Activated CD4-positive, alpha-beta memory T cell treated with anti-CD3 and anti-CD28 coated beads for 36 hours (primary cell): Measurements from ENCODE around the gene ACR. TPM values are rescaled to one million over a fixed set of nuclear protein-coding genes. Genes with fewer than 3 reads are reported as not detected.

ENCODE experiments used
- CTCF ChIA-PET: fragments of 350-600 bp; sonication (Branson Sonifier 250); formaldehyde crosslinking; loops from one replicate; lab custom pipeline; 2021; ENCODE audit warnings: antibody characterized with exemption, inconsistent platforms; lab: Charles Lee
- POLR2A ChIA-PET: fragments of 350-600 bp; sonication (Branson Sonifier 250); formaldehyde crosslinking; loops from one replicate; lab custom pipeline; 2021; ENCODE audit warnings: antibody characterized with exemption; lab: Charles Lee
- DNase-seq: peaks from one replicate; pipeline ENCODE4 v3.0.0-alpha.2; 2020
- H3K27ac Mint-ChIP-seq: one replicate; pipeline ENCODE4 v1.8.0; 2021; ENCODE audit warnings: mixed read lengths
- H3K27me3 Mint-ChIP-seq: one replicate; pipeline ENCODE4 v1.8.0; 2021; ENCODE audit warnings: mixed read lengths
- H3K36me3 Mint-ChIP-seq: one replicate; pipeline ENCODE4 v1.8.0; 2021; ENCODE audit warnings: mixed read lengths
- H3K4me1 Mint-ChIP-seq: one replicate; pipeline ENCODE4 v1.8.0; 2021; ENCODE audit warnings: low read depth, mixed read lengths
- H3K4me3 Mint-ChIP-seq: one replicate; pipeline ENCODE4 v1.8.0; 2021; ENCODE audit warnings: mild to moderate bottlenecking, mixed read lengths
- H3K9me3 Mint-ChIP-seq: one replicate; pipeline ENCODE4 v1.8.0; 2021; ENCODE audit warnings: mixed read lengths
- intact Hi-C: fragments of 100-400 bp; cut with micrococcal nuclease; formaldehyde crosslinking; loops from one replicate; pipeline ENCODE4 v1.15.1; 2023
- total RNA-seq, 2 experiments: library from RNA; stranded (reverse); gene quantifications; one replicate each; pipeline ENCODE4 v1.2.3, GENCODE V29; 2021

The ACR gene
- total RNA-seq, 2 experiments from 2014 or later, result not detected

DNA sequence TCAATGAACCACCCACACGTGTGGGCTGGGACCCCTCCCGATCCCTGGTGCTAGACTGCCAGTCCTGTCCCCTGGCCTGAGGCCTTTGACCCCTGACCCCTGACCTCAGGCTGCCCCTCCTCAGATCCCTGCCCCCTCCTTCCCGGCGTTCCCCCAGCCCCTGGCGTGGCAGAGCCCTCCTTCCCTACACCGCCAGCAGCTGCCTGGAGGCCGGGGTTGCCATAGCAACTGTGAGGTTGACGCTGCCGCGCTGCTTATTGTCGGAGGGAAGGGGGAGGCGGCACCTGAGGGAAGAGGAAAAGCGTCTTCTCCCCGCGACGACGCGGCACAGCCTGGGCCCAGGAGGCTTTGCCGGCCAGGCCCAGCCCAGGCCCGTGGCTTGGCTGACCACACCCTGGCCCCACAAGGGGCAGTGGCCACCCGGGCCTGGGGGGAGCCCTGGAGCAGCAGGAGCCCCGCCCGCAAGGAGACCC is 32.7 kb upstream of the ACR start:
- no peak for DNase-seq
- CTCF ChIA-PET, result no interaction called here
- POLR2A ChIA-PET, result no interaction called here
- no peaks in the 10 kb centered on the region for H3K27me3 Mint-ChIP-seq
- H3K4me3 Mint-ChIP-seq, result no peak overlapping the region
- H3K36me3 Mint-ChIP-seq, result no peaks in the 10 kb centered on the region
- H3K9me3 Mint-ChIP-seq, result no peaks in the 10 kb centered on the region
- intact Hi-C loops, result no loop called here
- no peak overlapping the region for H3K27ac Mint-ChIP-seq
- peaks cover 12% of the 10 kb centered on the region for H3K4me1 Mint-ChIP-seq

DNA sequence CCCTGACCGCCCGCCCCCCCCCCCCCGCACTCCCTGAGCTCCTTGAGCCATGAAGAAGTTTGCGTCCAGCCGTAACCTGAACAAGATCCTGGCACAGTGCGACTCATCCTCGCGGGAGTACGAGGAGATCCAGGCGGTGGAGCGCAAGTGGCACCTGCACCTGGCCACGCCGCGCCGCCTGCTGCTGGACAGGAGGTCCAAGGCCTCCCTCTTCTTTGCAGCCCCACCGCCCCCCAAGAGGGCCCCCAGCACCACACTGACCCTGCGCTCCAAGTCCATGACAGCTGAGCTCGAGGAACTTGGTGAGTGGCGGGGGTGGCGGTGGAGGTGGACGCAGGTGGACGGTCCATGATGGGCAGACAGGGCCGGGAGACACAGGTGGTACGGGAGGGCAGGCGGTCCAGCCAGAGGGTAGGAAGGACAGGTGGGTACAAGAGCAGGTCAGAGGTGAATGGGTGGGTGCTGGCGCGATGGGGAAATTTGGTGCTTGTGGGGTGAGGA is 32.1 kb upstream of the ACR start:
- no peaks in the 10 kb centered on the region for H3K27me3 Mint-ChIP-seq
- no peaks in the 10 kb centered on the region for H3K9me3 Mint-ChIP-seq
- ChIA-PET CTCF (no interaction called here), POLR2A (no interaction called here)
- no peak overlapping the region for H3K27ac Mint-ChIP-seq
- H3K36me3 Mint-ChIP-seq, result no peaks in the 10 kb centered on the region
- DNase-seq, result no peak
- H3K4me3 Mint-ChIP-seq, result no peak overlapping the region
- intact Hi-C loops, result no loop called here
- peaks cover 12% of the 10 kb centered on the region for H3K4me1 Mint-ChIP-seq

DNA sequence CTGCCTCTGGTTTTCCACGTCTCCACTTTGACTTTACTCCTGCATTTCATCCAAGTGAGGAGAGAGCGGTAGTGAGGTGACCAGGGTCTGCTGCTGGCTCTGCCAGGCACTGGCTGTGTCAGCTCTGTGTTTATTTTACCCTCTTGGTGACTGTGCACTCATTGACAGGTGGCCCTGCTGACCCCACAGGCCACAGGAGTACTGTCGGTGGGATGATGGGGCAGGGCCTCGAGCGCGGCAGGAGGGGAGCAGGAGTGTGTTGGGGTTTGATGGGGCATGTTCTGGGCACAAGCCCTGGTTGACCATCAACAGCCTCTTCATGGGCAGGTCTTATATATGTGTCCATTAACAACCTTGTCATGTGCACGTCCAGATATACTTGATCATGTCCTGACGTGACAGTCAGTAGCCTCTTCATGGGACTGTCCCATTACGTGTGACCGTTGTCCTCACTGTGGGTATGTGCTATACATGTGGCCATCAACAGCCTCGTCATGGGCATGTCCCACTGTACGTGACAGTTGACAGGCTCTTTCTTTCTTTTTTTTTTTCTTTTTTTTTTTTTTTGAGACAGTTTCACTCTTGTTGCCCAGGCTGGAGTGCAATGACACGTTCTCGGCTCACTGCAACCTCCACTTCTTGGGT is 31.4 kb upstream of the ACR start:
- intact Hi-C loops, result no loop called here
- DNase-seq, result no peak
- no peak overlapping the region for H3K27ac Mint-ChIP-seq
- H3K27me3 Mint-ChIP-seq, result no peaks in the 10 kb centered on the region
- H3K9me3 Mint-ChIP-seq, result no peaks in the 10 kb centered on the region
- ChIA-PET POLR2A (no interaction called here), CTCF (no interaction called here)
- H3K36me3 Mint-ChIP-seq, result no peaks in the 10 kb centered on the region
- no peak overlapping the region for H3K4me3 Mint-ChIP-seq
- H3K4me1 Mint-ChIP-seq, result peaks cover 12% of the 10 kb centered on the region

DNA sequence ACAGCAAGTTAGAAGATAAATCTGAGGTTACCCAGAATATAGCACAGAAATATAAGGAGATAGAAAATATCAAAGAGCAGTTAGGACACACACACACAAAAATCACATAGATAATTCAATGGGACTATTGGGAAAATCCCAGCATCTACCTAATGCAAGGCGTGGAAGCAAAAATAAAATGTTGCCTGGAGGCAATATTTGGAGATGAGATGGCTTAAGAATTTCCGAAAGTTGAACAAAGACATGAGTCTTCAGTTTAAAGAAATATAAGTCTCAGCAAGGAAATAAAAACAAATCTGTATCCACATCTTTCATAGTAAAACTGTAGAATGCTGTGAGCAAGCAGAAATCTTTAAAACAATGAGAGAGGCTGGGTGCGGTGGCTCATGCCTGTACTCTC is 29.5 kb upstream of the ACR start:
- no peaks in the 10 kb centered on the region for H3K27me3 Mint-ChIP-seq
- DNase-seq, result no peak
- no peaks in the 10 kb centered on the region for H3K4me1 Mint-ChIP-seq
- no peak overlapping the region for H3K27ac Mint-ChIP-seq
- intact Hi-C loops, result no loop called here
- H3K9me3 Mint-ChIP-seq, result no peaks in the 10 kb centered on the region
- ChIA-PET CTCF (interaction anchor here (0.5 kb wide), 1 partner anchor 88 kb away, joined by 3 read pairs; no protein-coding TSS in a partner anchor), POLR2A (no interaction called here)
- H3K4me3 Mint-ChIP-seq, result no peak overlapping the region
- no peaks in the 10 kb centered on the region for H3K36me3 Mint-ChIP-seq

DNA sequence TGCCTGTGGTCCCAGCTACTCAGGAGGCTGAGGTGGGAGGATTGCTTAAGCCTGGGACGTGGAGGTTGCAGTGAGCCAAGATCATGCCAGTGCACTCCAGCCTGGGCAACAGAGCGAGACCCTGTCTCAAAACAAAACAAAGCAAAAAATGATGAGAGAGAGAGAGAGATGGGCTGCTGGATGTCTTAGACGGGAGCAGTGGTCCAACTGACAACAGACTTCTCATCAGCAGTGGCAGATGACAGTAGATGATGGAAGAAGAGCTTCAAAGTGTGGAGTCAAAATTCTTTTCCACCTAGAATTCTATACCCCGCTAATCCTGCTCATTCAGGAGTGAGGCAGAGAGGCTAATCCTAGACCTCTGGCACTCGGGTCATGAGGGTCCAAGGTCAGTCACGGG is 29.0 kb upstream of the ACR start:
- Mint-ChIP-seq H3K27ac (no peak overlapping the region), H3K9me3 (no peaks in the 10 kb centered on the region), H3K27me3 (no peaks in the 10 kb centered on the region), H3K4me3 (no peak overlapping the region), H3K36me3 (no peaks in the 10 kb centered on the region), H3K4me1 (no peaks in the 10 kb centered on the region)
- ChIA-PET CTCF (interaction anchor here (0.5 to 0.9 kb wide), 2 partner anchors 23 to 89 kb away, joined by 3 read pairs; no protein-coding TSS in a partner anchor), POLR2A (no interaction called here)
- intact Hi-C loops, result no loop called here
- DNase-seq, result no peak

DNA sequence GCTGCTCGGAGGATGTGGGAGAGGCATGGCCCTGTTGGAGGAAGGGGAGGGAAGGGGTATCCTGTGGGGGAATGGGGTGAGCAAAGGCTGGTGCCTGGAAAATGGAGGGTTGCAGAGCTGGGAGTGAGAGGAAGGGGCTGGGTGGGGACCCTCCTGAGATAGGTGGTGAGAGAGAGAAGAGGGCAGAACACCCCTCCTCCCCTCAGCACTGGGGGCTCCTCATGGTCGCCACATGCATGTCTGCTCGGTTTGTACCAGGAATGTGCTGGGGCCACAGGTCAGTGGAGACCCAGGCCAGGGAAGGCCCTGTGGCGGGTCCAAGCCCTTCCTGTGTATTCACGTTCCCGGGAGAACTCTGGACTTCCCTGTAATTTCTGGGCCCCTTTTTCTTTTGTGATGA is 27.8 kb upstream of the ACR start:
- H3K9me3 Mint-ChIP-seq, result no peaks in the 10 kb centered on the region
- intact Hi-C loops, result no loop called here
- POLR2A ChIA-PET, result no interaction called here
- CTCF ChIA-PET, result interaction anchor here (0.9 kb wide), 1 partner anchor 21 kb away, joined by 3 read pairs; no protein-coding TSS in a partner anchor
- no peak overlapping the region for H3K27ac Mint-ChIP-seq
- H3K27me3 Mint-ChIP-seq, result no peaks in the 10 kb centered on the region
- H3K4me3 Mint-ChIP-seq, result no peak overlapping the region
- no peaks in the 10 kb centered on the region for H3K4me1 Mint-ChIP-seq
- no peaks in the 10 kb centered on the region for H3K36me3 Mint-ChIP-seq
- no peak for DNase-seq

DNA sequence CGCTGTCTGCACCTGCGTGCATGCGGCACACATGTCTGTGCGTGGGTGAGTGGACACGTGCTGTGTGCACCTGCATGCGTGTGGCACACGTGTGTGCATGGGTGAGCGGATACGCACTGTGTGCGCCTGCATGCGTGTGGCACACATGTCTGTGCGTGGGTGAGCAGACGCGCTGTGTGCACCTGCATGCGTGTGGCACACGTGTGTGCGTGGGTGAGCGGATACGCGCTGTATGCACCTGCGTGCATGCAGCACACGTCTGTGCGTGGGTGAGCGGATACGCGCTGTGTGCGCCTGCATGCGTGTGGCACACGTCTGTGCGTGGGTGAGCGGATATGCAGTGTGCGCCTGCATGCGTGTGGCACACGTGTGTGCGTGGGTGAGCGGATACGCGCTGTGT is 27.1 kb upstream of the ACR start:
- Mint-ChIP-seq H3K9me3 (no peaks in the 10 kb centered on the region), H3K4me1 (no peaks in the 10 kb centered on the region), H3K27ac (no peak overlapping the region), H3K36me3 (no peaks in the 10 kb centered on the region), H3K4me3 (no peak overlapping the region), H3K27me3 (no peaks in the 10 kb centered on the region)
- intact Hi-C loops, result no loop called here
- CTCF ChIA-PET, result no interaction called here
- POLR2A ChIA-PET, result no interaction called here
- no peak for DNase-seq

DNA sequence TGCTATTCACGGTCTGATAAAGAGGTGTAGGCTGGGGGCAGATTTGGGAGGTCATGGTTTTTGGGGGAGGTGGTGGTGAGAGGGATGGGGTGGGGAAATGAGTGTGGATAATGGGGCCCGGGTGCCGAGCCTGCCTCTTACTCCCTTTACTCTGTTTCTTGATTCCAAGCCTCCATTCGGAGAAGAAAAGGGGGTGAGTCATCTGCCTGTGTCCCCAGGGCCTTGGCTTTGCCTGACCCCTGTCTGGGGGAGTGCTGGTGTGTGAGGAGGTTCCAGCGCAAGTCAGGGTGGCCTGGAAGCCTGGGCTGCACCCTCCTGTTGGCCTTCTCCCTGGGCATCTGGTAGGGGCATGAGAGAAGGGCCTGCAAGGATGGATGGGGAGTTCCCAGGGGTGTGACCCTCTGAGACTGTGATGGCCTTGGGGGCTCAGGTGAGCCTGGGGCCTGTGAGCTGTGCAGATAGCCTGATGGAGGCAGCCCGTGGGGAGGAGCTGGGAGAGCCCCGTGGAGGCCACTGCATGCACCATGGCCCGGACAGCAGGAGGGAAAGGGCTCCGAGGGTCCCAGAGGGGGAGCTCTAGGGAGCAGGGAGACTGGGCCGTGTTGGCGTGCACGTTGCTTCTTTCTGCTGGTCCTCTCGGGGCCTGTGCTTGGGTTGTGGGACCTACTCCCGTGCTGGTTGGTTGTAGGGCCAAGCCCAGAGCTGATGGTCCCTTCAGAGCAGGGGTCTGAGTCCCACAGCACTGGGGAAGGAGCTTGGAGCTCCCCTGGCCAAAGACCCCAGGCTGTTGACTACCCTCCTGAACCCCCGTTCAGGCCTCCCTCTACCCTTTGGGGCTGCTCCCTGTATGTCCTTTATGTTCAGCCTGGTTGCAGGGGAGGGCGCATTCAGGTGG is 26.3 kb upstream of the ACR start:
- ChIA-PET POLR2A (no interaction called here), CTCF (no interaction called here)
- Mint-ChIP-seq H3K4me1 (no peaks in the 10 kb centered on the region), H3K27ac (no peak overlapping the region), H3K27me3 (no peaks in the 10 kb centered on the region), H3K36me3 (no peaks in the 10 kb centered on the region), H3K4me3 (no peak overlapping the region), H3K9me3 (no peaks in the 10 kb centered on the region)
- DNase-seq, result no peak
- intact Hi-C loops, result no loop called here

DNA sequence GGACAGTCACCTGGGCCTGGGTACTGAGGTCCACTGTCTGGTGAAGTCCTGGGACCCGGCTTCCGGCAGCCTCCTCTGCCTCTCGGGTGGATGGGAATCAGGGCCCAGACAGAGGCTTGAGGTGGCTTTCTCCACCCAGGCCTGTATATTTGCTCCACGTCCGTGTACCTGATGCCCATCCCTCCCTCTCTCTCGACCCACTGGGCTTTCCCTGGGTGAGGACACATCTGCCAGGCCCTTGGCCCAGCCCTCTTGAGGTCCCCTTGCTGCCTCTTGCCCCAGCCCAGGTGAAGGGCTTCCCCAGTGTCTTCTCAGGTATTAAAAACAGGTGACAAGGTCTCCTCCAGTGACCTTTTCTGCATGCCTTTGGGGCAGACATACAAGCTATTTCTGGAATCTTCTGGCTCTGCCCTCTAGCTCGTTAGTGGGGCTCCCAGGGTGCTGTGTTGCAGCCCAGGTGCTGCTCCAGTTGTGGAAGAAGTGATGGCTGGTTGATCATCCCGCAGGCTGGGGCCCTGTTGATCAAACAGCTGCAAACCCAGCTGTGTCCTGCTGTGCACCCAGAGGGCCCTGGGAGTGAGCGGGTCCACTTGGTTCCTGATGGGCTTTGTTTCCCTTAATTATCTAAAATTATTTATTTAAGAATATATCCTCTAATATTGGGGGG is 25.5 kb upstream of the ACR start:
- H3K4me1 Mint-ChIP-seq, result no peaks in the 10 kb centered on the region
- H3K27ac Mint-ChIP-seq, result no peak overlapping the region
- CTCF ChIA-PET, result no interaction called here
- H3K9me3 Mint-ChIP-seq, result no peaks in the 10 kb centered on the region
- no peak overlapping the region for H3K4me3 Mint-ChIP-seq
- intact Hi-C loops, result no loop called here
- no peaks in the 10 kb centered on the region for H3K27me3 Mint-ChIP-seq
- POLR2A ChIA-PET, result no interaction called here
- no peaks in the 10 kb centered on the region for H3K36me3 Mint-ChIP-seq
- DNase-seq, result no peak

DNA sequence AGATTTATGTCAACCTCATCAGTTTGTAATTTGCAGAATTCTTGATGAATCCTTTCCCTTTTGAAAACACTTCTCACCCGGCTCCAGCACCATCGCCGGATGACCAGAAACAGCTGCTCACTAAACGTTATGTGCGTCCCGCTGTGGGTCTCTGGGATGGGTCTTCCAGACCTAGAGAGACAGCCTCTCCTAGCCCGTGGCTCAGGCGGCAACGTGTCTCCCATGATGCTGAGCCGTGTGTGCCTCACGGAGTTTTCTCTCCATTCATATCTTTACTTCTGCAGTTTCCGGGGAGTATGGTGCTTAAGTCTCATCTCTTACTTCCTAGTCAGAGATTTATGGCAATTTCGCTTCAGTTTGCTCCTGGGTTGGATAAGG is 25.0 kb upstream of the ACR start:
- no peaks in the 10 kb centered on the region for H3K4me1 Mint-ChIP-seq
- H3K9me3 Mint-ChIP-seq, result no peaks in the 10 kb centered on the region
- H3K36me3 Mint-ChIP-seq, result no peaks in the 10 kb centered on the region
- no peak for DNase-seq
- no peak overlapping the region for H3K27ac Mint-ChIP-seq
- no peaks in the 10 kb centered on the region for H3K27me3 Mint-ChIP-seq
- ChIA-PET POLR2A (no interaction called here), CTCF (no interaction called here)
- intact Hi-C loops, result no loop called here
- H3K4me3 Mint-ChIP-seq, result no peak overlapping the region

DNA sequence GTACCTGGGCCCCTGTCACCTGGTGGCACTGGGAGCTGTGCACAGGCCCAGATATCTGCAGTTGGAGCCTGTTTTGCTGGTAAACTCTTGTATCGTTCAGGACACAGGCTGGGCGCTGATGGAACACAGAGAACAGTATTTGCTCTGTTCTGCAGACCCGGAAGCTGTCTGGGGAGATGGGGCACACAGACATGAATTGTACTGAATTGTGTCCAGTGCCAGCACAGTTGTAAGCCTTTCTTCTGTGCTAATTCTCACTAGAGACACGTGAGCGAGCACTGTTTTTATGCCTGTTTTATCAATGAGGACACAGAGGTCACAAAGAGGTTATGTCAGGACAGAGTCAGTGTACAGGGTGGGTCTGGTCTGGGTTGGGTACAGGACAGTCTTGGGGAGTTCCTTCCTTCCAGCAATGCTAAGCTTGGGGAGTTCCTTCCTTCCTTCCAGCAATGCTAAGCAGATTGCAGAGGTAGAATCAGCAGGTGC is 24.4 kb upstream of the ACR start:
- no peak overlapping the region for H3K27ac Mint-ChIP-seq
- no peak for DNase-seq
- no peaks in the 10 kb centered on the region for H3K9me3 Mint-ChIP-seq
- intact Hi-C loops, result no loop called here
- H3K4me1 Mint-ChIP-seq, result no peaks in the 10 kb centered on the region
- no peak overlapping the region for H3K4me3 Mint-ChIP-seq
- ChIA-PET CTCF (no interaction called here), POLR2A (no interaction called here)
- no peaks in the 10 kb centered on the region for H3K36me3 Mint-ChIP-seq
- no peaks in the 10 kb centered on the region for H3K27me3 Mint-ChIP-seq

DNA sequence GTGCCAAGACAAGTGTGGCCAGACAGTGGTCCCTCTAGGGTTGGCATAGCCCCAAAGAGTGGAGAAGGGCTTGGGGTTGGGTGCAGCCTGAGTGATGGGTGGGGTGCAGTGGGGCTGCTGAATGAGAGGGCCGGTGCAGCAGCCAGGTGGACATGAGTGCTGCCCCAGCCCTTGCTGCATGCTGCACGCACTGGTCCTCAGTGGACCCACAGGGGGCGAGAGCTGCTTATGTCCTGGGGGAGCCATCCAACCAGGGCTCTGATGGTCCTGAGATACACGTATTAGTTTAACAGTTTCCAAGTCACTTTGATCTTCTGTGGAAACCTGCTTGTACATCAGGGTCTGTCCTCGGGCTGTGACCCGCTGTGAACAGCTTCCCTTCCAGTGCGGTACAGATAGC is 23.9 kb upstream of the ACR start:
- DNase-seq, result no peak
- Mint-ChIP-seq H3K36me3 (no peaks in the 10 kb centered on the region), H3K4me3 (no peak overlapping the region), H3K27ac (no peak overlapping the region), H3K27me3 (no peaks in the 10 kb centered on the region), H3K9me3 (no peaks in the 10 kb centered on the region), H3K4me1 (no peaks in the 10 kb centered on the region)
- intact Hi-C loops, result no loop called here
- ChIA-PET CTCF (no interaction called here), POLR2A (no interaction called here)
